GM12865 (cell line): Measurements from ENCODE around the gene NINJ1.

Source experiments
- DNase-seq: peaks from one replicate; pipeline ENCODE4 v3.0.0; 2010; ENCODE audit warnings: low read depth
- H3K4me3 ChIP-seq: 2 replicates; pipeline ENCODE4 v1.5.1; 2011; ENCODE audit warnings: mild to moderate bottlenecking, low read depth, low read length, control low read depth
- CTCF ChIP-seq: IDR thresholded peaks from 2 replicates; pipeline ENCODE4 v1.5.1; 2011; ENCODE audit warnings: low read length, control low read depth, low read depth, inconsistent platforms; ENCODE audit not compliant: insufficient read depth; ENCODE audit errors: missing control alignments

The NINJ1 gene

GRCh38 chr9:93112864-93113389 lies 21.1 kb downstream of the NINJ1 start:
- no peak overlapping the region for H3K4me3 ChIP-seq
- DNase-seq: no peak
- no peak for TF ChIP-seq CTCF

GRCh38 chr9:93112116-93112863 lies 21.8 kb downstream of the NINJ1 start:
- no peak for TF ChIP-seq CTCF
- no peak overlapping the region for H3K4me3 ChIP-seq
- DNase-seq: no peak

GRCh38 chr9:93111371-93112115 lies 22.5 kb downstream of the NINJ1 start:
- no peak overlapping the region for H3K4me3 ChIP-seq
- TF ChIP-seq CTCF: no peak
- no peak for DNase-seq

- no peak for TF ChIP-seq CTCF
- H3K4me3 ChIP-seq: no peak overlapping the region
- DNase-seq: no peak
Observed at GRCh38 chr9:93111001-93111370, 23.1 kb downstream of the NINJ1 start.

GRCh38 chr9:93110311-93110855 lies 23.7 kb downstream of the NINJ1 start:
- H3K4me3 ChIP-seq: no peak overlapping the region
- DNase-seq: no peak
- no peak for TF ChIP-seq CTCF

- no peak for TF ChIP-seq CTCF
- DNase-seq: peak; percentile 34
- no peak overlapping the region for H3K4me3 ChIP-seq
Observed at GRCh38 chr9:93108291-93109041, 25.6 kb downstream of the NINJ1 start.
